ENCODE measurements around the gene KSR2.

KSR2 gene

GRCh38 chr12:117743761-117744160, 225.0 kb downstream of the KSR2 start:
- whole genome bisulfite sequencing (ENCODE audit: extremely low coverage, insufficient coverage, insufficient read length), result no CpG with 5 or more reads among the region's 1 CpG

GRCh38 chr12:117742721-117743120, 226.1 kb downstream of the KSR2 start:
- Histone ChIP-seq H4K12ac (ENCODE audit: low read depth, low read length) (no peak overlapping the region), H4K91ac (ENCODE audit: low read depth, low read length) (no peak overlapping the region), H2BK5ac (ENCODE audit: low read depth, low read length, poor library complexity) (no peak overlapping the region), H3K4me1 (ENCODE audit: control insufficient read depth in 1 of 2, insufficient read depth in 2 of 2, low read length in 2 of 2) (no peaks in the 10 kb centered on the region), H3K4ac (ENCODE audit: low read depth, low read length) (no peak overlapping the region), H3K18ac (ENCODE audit: low read length) (no peak overlapping the region), H2BK12ac (ENCODE audit: low read length) (no peak overlapping the region), H3K79me2 (ENCODE audit: control insufficient read depth, insufficient read depth, low read length, poor library complexity) (no peaks in the 10 kb centered on the region), H3K14ac (ENCODE audit: low read length) (no peak overlapping the region), H4K8ac (ENCODE audit: low read depth, low read length) (no peak overlapping the region), H3K36me3 (ENCODE audit: control insufficient read depth in 1 of 2, insufficient read depth in 2 of 2, low read length in 2 of 2) (no peaks in the 10 kb centered on the region), H2AFZ (ENCODE audit: insufficient read depth, low read length, poor library complexity) (no peak overlapping the region), H2AK5ac (ENCODE audit: low read length) (no peak overlapping the region), H3K4me2 (ENCODE audit: low read length) (no peak overlapping the region), H3K9me3 (ENCODE audit: insufficient read depth, low read depth, low read length) (no peaks in the 10 kb centered on the region), H3K4me3 (ENCODE audit: low read depth, low read length) (no peak overlapping the region), H3K23ac (ENCODE audit: low read length) (no peak overlapping the region), H2BK120ac (ENCODE audit: insufficient read depth, low read length, poor library complexity) (no peak overlapping the region), H3K27me3 (ENCODE audit: insufficient read depth, low read length) (no peaks in the 10 kb centered on the region), H3K79me1 (ENCODE audit: low read length) (no peaks in the 10 kb centered on the region), H3K9ac (ENCODE audit: low read length) (no peak overlapping the region), H3K27ac (ENCODE audit: low read depth, low read length) (no peak overlapping the region)
- peak in 1 of 2 donors; percentile 34 for DNase-seq
- no CpG with 5 or more reads among the region's 4 CpGs for WGBS (ENCODE audit: extremely low coverage, insufficient coverage, insufficient read length)

More at GRCh38 chr12:117743761-117744160, 225.0 kb downstream of the KSR2 start:
- Histone ChIP-seq H3K27me3 (ENCODE audit: insufficient read depth, low read length) (no peaks in the 10 kb centered on the region), H4K12ac (ENCODE audit: low read depth, low read length) (no peak overlapping the region), H2BK12ac (ENCODE audit: low read length) (no peak overlapping the region), H4K91ac (ENCODE audit: low read depth, low read length) (no peak overlapping the region), H2BK5ac (ENCODE audit: low read depth, low read length, poor library complexity) (no peak overlapping the region), H2AFZ (ENCODE audit: insufficient read depth, low read length, poor library complexity) (no peak overlapping the region), H3K79me1 (ENCODE audit: low read length) (no peaks in the 10 kb centered on the region), H2AK5ac (ENCODE audit: low read length) (no peak overlapping the region), H3K79me2 (ENCODE audit: control insufficient read depth, insufficient read depth, low read length, poor library complexity) (no peaks in the 10 kb centered on the region), H3K4ac (ENCODE audit: low read depth, low read length) (no peak overlapping the region), H3K4me3 (ENCODE audit: low read depth, low read length) (no peak overlapping the region), H3K23ac (ENCODE audit: low read length) (no peak overlapping the region), H4K8ac (ENCODE audit: low read depth, low read length) (no peak overlapping the region), H2BK120ac (ENCODE audit: insufficient read depth, low read length, poor library complexity) (no peak overlapping the region), H3K36me3 (ENCODE audit: control insufficient read depth in 1 of 2, insufficient read depth in 2 of 2, low read length in 2 of 2) (no peaks in the 10 kb centered on the region), H3K4me2 (ENCODE audit: low read length) (no peak overlapping the region), H3K14ac (ENCODE audit: low read length) (no peak overlapping the region), H3K9me3 (ENCODE audit: insufficient read depth, low read depth, low read length) (no peaks in the 10 kb centered on the region), H3K9ac (ENCODE audit: low read length) (no peak overlapping the region), H3K4me1 (ENCODE audit: control insufficient read depth in 1 of 2, insufficient read depth in 2 of 2, low read length in 2 of 2) (no peaks in the 10 kb centered on the region), H3K27ac (ENCODE audit: low read depth, low read length) (no peak overlapping the region), H3K18ac (ENCODE audit: low read length) (no peak overlapping the region)
- no peak for DNase-seq

GRCh38 chr12:117738233-117738632, 230.6 kb downstream of the KSR2 start:
- Histone ChIP-seq H4K8ac (ENCODE audit: low read depth, low read length) (no peak overlapping the region), H2BK120ac (ENCODE audit: insufficient read depth, low read length, poor library complexity) (no peak overlapping the region), H3K79me2 (ENCODE audit: control insufficient read depth, insufficient read depth, low read length, poor library complexity) (no peaks in the 10 kb centered on the region), H3K27me3 (ENCODE audit: insufficient read depth, low read length) (no peaks in the 10 kb centered on the region), H4K12ac (ENCODE audit: low read depth, low read length) (no peak overlapping the region), H3K4me2 (ENCODE audit: low read length) (no peak overlapping the region), H3K4me1 (ENCODE audit: control insufficient read depth in 1 of 2, insufficient read depth in 2 of 2, low read length in 2 of 2) (no peaks in the 10 kb centered on the region), H3K9ac (ENCODE audit: low read length) (no peak overlapping the region), H3K4ac (ENCODE audit: low read depth, low read length) (no peak overlapping the region), H3K9me3 (ENCODE audit: insufficient read depth, low read depth, low read length) (no peaks in the 10 kb centered on the region), H2BK12ac (ENCODE audit: low read length) (no peak overlapping the region), H2AK5ac (ENCODE audit: low read length) (no peak overlapping the region), H3K4me3 (ENCODE audit: low read depth, low read length) (no peak overlapping the region), H3K18ac (ENCODE audit: low read length) (no peak overlapping the region), H3K27ac (ENCODE audit: low read depth, low read length) (no peak overlapping the region), H3K79me1 (ENCODE audit: low read length) (no peaks in the 10 kb centered on the region), H3K23ac (ENCODE audit: low read length) (no peak overlapping the region), H4K91ac (ENCODE audit: low read depth, low read length) (no peak overlapping the region), H3K14ac (ENCODE audit: low read length) (no peak overlapping the region), H2AFZ (ENCODE audit: insufficient read depth, low read length, poor library complexity) (no peak overlapping the region), H3K36me3 (ENCODE audit: control insufficient read depth in 1 of 2, insufficient read depth in 2 of 2, low read length in 2 of 2) (no peaks in the 10 kb centered on the region), H2BK5ac (ENCODE audit: low read depth, low read length, poor library complexity) (no peak overlapping the region)
- WGBS (ENCODE audit: extremely low coverage, insufficient coverage, insufficient read length), result no CpG with 5 or more reads among the region's 6 CpGs
- peak; percentile 97 to 99 for DNase-seq

- no peak overlapping the region for H3K4ac ChIP-seq (ENCODE audit: low read depth, low read length)
- H4K91ac ChIP-seq (ENCODE audit: low read depth, low read length), result no peak overlapping the region
- DNase-seq, result no peak
- no peaks in the 10 kb centered on the region for H3K27me3 ChIP-seq (ENCODE audit: insufficient read depth, low read length)
- H3K4me3 ChIP-seq (ENCODE audit: low read depth, low read length), result no peak overlapping the region
- H3K9ac ChIP-seq (ENCODE audit: low read length), result no peak overlapping the region
- H2BK5ac ChIP-seq (ENCODE audit: low read depth, low read length, poor library complexity), result no peak overlapping the region
- peaks cover 3% of the 10 kb centered on the region for H3K9me3 ChIP-seq (ENCODE audit: insufficient read depth, low read depth, low read length)
- no peak overlapping the region for H4K12ac ChIP-seq (ENCODE audit: low read depth, low read length)
- H3K27ac ChIP-seq (ENCODE audit: low read depth, low read length), result no peak overlapping the region
- H3K18ac ChIP-seq (ENCODE audit: low read length), result no peak overlapping the region
- H2BK120ac ChIP-seq (ENCODE audit: insufficient read depth, low read length, poor library complexity), result no peak overlapping the region
- no peak overlapping the region for H3K4me2 ChIP-seq (ENCODE audit: low read length)
- no peak overlapping the region for H2AK5ac ChIP-seq (ENCODE audit: low read length)
- H3K14ac ChIP-seq (ENCODE audit: low read length), result no peak overlapping the region
- H3K36me3 ChIP-seq (ENCODE audit: control insufficient read depth in 1 of 2, insufficient read depth in 2 of 2, low read length in 2 of 2), result no peaks in the 10 kb centered on the region
- H2BK12ac ChIP-seq (ENCODE audit: low read length), result no peak overlapping the region
- WGBS (ENCODE audit: extremely low coverage, insufficient coverage, insufficient read length), result no CpG with 5 or more reads among the region's 1 CpG
- H3K79me1 ChIP-seq (ENCODE audit: low read length), result no peaks in the 10 kb centered on the region
- no peak overlapping the region for H4K8ac ChIP-seq (ENCODE audit: low read depth, low read length)
- no peaks in the 10 kb centered on the region for H3K4me1 ChIP-seq (ENCODE audit: control insufficient read depth in 1 of 2, insufficient read depth in 2 of 2, low read length in 2 of 2)
- H3K23ac ChIP-seq (ENCODE audit: low read length), result no peak overlapping the region
- H2AFZ ChIP-seq (ENCODE audit: insufficient read depth, low read length, poor library complexity), result no peak overlapping the region
- H3K79me2 ChIP-seq (ENCODE audit: control insufficient read depth, insufficient read depth, low read length, poor library complexity), result no peaks in the 10 kb centered on the region
Measured at GRCh38 chr12:117733549-117733805, 235.3 kb downstream of the KSR2 start.
